OCI-M1 (cell line): ENCODE measurements around the gene SLC37A2.
"Not testable (repeated sequence)": the region's sequence is repeated elsewhere in the genome, so short reads cannot be mapped to it uniquely, and the experiment has no call there.

Experiments
- DNase-seq: peaks from one replicate; lab custom pipeline; 2025; lab: John Stamatoyannopoulos, UW

Gene SLC37A2

DNA sequence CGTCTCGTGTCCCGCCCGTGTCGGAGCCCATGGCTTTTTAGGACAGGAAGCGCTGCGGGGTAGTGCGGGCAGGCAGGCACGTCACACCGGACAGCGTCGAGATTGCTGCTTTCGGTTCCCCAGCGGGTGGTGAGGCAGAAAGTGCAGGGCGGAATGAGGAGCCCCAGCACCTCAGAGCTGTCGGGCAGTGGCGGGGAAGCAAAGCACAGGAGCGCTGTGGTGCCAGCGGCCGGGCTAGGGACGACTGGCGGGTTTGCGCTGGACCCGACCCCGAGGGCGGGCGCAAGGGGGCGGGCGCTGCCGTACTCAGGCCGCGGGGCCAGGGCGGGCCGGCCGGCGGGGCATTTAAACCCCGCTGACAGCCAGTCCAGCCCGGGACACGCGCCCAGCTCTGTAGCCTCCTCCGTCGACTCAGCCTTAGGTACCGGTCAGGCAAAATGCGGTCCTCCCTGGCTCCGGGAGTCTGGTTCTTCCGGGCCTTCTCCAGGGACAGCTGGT lies at the start of gene SLC37A2:
Gene SLC37A2 (plus strand): TSS at position 375 of the 498 bp plus-strand sequence. CDS start 63 bp downstream, at position 438.
- peak; percentile 49 for DNase-seq

DNA sequence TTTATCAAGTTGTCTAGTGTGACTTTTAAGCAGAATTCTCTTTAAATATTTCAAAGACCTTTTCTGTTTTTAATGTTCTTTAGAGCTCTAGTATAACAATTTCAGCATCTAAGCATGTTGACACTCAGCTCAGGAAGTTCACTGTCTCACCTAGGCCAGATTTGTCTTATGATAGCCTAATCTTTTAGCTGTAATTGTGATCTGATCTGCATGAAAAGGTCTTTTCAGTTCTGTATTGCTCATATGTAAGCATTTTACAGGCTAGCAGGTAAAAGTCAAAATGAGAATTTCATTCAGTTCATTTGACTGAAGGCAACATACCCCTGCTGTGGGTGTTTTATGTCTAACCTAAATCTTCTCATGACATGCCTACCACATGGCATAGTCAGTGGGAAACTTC lies 46.7 kb upstream of the SLC37A2 start:
- no peak for DNase-seq

DNA sequence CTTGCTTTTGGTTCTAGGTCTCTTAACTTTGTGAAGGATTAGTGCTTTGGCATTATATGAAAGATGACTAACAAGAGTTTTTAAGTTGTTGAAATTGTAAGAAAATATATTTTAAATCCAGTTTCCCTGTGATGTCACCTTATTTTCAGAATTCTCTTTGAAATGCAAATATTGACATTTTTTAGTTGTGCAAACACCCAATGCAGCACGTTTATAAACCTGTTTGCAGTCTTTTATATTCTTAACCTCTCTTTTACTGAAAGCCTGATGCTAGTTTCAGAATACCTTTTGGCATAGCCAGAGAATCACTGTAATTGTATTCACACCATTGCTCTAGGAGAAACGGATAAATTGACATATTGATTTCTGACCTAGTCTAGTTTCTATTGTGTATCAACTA lies 42.8 kb upstream of the SLC37A2 start:
- DNase-seq = no peak

DNA sequence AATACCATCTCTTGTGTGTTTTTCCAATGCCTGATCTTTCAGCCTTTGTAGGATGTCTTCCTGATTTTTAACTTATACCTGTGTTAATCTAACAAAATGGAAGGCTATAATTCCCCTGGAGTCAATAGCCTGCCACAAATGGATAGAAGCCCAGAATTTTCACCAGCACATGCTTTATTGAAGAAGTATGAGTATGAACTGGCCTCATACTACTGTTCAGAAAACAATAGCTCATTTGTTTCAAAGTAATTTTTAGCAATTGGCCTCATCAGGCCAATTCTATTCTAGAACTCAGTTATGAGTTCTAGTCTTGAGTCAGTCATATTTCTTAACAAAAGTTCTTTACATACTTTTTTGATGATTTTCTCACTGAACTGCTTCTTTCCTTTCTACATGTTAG lies 40.6 kb upstream of the SLC37A2 start:
- DNase-seq = no peak

DNA sequence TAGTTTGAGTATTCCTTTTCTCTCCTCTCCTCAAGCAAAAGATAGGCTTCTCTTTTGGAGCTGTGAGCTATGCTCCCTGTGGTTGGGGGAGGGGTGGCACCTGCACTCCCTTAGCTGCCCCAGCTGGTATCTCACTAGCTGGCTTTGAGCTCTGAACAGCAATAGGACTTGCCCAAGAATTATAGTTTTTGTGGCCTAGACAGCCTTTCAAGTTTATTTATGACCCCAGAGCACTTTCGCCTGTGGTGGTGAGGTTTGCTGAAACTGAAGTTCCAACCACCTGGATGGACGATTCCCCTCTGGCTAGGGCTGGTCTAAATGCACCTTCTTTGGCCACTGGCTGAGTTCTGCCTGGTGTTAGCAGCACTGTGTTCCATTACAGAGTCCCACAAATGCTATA lies 37.1 kb upstream of the SLC37A2 start:
- no peak for DNase-seq

DNA sequence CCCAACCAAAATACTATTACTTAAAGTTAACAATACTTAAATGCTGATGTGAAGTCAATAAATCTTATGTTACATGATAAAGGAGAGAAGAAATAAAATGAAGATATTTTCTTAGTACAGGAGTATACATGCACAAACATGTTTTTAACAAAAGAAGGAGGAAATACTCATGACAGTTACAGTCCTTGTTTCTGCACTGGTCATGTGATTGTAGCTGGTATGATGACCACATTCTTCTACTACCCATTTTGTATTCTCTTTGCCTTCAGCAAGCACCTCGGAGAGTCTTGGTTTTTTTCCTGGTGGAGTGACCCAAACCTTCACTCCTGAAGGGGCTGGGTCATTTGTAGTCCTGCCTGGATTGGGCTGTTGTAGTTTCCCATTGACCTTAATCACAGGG lies 33.7 kb upstream of the SLC37A2 start:
- DNase-seq = not testable (repeated sequence)

DNA sequence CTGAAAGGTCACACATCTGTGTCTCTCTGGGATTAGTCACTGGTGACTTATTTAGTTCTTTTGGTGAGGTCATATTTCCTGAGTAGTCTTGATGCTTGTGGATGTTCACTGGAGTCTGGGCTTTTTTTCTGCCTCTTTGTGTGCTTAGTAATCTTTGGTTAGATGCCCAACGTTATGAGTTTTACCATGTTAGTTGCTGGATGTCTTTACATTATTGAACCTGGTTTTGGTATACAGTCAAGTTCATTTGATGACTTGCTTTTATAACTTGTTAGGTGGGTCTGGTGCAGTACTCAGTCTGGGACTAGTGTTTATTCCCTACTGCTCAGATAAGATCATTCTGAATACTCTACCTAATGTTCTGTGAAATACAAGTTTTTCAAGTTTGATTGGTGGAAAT lies 26.2 kb upstream of the SLC37A2 start:
- no peak for DNase-seq

DNA sequence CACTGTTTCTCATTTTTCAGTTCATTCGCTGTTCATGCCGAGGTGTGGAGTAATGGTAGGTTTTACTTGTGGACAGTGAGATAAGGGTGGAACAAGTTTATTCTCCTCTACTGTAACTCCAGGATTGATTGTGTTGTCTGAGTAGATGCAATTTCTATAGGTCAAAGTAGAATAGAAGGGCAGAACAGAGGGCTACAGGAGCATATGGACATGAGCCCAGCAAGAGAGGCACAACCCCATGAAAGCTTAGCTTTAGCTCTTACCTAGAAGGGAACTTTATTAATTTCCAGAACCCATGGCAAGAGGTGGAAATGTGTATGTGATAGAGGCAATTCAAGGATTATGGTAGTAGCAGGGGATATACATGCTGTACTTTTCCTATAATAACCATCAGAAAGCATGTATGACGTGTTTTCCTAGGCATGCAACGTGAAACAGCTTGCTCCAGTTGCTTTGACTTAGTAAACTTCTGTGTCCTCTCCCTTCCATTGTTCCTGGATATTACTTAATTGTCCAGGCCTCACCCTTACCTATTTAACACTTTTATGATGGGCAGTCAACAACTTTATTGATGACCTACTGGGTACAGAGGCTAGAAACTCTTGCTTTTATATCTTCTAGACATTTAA lies 13.8 kb upstream of the SLC37A2 start:
- DNase-seq = no peak

DNA sequence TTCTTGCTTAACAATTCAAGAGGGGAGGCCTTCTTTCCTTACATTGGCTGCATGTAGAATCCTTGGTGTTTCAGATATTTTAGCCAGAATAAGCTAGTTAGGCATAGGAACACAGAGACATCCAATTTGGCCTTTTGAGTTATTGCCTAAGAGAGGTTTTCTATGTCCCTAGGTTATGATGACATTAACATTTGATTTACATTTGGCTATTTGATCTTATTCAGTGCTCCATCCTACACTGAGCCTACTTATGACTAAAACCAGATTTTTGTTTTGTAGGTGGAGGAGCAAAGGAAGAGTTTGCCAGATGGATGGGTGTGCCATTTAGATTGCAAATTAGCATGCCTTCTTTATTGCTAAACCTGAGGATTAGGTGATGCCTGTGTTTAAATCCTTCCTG lies 11.1 kb upstream of the SLC37A2 start:
- no peak for DNase-seq

DNA sequence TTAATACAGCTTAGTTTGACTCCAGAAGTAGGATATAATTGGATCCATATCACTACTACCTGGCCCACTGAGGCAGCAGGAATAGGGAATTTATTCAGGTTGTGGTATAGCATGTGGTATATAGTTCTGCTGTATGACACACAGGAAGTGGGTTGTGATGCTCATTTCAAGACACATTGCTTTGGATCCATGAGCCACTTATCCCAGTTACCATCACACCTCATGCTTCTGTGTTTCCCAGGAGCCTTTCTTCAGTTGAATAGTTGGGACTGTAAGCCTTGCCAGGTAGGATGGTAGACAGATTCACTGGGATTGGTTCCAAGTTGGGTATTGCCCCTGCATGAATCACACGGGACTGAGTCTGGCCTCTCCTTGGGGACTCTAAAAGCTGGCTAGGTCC lies 9.9 kb upstream of the SLC37A2 start:
- DNase-seq = no peak

DNA sequence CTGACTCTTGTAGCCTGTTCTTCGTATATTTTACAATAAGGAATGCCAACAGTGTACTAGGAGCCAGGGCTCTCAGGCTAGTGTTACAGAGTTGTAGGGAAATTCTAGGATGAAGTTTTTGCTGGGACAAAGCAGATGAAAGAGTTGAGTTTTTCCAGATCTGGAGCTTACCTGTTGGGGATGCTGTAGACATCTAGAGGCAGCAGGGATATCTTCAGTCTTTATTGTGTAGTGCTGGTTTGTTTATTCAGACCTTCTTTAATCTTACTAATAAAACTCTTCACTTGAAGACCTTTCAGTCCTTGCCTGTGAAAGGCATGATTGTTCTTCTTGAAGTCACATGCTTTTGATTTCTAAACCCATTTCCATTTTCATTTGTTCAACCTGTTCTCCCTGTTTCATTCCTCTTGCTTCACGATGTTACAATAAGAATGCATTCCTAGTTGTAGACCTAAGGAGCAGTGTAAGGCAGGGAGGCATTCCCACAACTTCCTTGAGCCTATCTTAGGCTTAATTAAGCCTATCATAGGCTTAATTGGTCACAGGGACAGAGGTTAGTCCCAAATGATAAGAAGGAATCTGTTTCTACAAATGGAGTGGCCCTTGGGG lies 7.9 kb upstream of the SLC37A2 start:
- no peak for DNase-seq

DNA sequence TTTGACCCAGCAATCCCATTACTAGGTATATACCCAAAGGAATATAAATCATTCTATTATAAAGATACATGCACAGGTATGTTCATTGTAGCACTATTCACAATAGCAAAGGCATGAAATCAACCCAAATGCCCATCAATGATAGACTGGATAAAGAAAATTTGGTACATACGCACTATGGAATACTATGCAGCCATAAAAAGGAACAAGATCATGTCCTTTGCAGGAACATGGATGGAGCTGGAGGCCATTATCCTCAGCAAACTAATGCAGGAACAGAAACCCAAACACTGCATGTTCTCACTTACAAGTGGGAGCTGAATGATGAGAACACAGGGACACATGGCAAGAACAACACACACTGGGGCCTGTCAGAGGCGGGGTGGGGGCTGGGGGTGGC lies 7.0 kb upstream of the SLC37A2 start:
- DNase-seq = not testable (repeated sequence)

DNA sequence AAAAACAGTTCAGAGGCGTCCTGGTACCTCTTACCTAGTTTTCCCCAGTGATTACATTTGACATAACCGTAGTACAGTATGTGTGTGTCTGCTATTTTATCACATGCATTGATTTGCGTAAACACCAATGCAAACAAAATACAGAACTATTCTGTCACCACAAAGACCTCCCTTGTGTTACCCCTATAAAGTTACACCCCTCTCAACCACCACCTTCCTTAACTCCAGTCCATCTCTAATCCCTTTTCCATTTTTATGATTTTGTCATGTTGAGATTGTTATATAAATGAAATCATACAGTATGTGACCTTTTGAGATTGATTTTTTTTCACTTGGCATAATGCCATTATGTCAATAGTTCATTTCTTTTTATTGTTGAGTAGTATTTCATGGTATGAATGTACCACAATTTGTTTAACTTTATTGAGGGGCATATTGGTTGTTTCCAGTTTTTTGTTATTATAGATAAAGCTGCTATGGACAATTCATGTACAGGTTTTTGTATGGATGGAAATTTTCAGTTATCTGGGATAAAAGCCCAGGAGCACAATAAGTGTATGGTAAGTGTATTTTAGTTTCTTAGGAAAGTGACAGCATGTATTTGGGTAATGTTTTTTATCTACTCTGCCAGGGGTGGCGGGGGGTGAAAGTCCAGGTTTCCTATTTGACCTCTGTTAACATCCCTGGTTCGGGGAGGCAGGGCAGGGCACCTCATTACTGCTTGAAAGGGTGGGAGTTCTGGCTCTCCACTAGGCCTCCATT lies 6.0 kb upstream of the SLC37A2 start:
- no peak for DNase-seq

DNA sequence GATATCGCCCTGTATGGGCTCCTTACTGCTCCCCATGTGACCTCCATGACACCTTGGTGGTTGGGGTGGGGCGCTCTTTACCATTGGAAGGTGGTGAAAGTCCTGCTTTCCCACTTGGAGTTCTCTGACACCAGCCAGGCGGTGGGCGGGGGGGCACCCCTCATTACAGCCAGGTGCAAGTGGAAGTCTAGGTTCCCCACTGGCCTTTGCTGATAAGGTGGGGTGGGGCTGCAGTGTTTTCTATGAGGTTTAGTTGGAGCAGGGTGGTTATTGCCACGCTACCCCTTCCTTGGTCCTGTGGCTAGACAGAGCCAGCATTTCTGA lies 5.5 kb upstream of the SLC37A2 start:
- no peak for DNase-seq

DNA sequence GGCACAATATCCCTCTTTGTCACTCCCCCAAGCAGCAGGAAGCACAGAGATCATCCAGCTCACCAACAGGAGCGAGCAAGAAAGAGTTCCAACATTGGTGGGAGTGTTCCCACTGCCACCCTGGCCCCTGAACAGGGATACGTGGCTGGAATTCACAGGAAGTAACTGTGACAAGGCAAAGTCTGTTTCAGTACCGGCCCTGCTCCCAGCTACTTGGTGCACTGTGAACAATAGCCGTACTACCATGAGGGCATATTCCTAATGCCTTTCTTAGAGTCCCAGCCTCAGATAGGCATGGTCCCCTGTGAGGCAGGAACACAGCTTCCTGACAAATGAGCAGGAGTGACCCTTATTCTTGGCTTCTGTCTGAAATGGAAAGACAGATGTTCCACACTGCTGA lies 1.8 kb upstream of the SLC37A2 start:
- no peak for DNase-seq

DNA sequence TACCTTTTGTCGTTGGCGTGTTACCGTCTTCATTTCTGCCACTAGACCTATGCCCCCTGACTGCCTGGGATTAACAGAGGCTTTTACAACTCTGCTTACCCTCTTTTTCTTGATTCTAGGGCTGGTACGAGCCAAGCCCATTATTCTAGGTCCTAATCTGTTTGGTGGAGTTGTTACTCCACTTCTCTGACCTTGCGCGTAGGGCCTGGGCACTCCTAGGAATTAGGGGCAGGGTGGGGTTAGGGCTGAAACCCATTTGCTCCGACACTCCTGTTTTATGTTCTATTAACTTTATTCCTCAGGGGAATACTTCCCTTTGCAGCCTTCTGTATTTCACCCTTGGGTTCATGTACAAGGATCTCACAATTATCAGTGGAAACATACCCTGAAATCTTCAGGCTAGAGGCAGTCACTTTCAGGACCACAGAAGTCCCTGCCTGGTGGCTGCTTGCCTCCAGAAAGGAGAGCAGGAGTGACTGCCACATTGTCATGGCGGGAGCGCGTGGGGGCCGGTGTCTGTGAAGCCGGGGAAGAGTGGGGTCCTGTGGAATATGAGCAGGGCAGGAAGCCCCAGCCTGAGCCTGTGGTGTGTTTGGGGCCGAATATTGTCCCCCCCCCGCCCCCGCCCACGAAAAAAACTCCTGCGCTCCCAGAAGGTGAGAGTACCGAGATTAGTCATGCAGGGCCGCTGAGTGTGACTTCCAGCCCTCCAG lies 731 bp upstream of the SLC37A2 start:
- no peak for DNase-seq

DNA sequence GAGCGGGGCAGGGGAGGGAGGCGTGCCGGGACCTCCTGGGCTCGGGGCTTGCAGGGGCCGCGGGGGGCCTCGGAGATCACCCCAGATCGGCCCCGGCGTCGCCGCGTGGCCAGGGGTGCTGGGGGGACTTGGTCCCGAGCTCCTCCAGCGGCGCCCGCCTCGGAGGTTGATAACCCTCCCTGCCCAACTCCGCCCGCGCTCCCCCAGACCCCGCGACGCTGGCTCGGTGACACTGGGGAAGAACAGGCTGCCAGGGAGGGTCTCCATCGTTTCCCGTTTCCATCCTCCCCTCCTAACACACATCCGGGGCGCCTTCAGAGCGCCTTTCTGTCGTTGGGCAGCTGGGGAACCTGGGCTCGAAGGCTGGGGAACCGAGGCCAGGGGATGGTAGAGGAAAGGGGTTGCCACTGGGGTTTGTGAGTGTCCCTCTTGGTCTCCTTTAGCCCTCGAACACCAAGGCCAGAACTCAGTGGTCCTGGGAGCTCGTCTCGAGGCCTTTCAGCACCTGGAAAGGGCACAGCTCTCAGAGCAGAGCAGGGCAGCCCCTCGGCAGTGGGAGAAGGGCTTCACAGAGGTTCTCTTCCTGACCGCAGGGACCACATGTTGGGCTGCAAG lies 431 bp downstream of the SLC37A2 start:
- no peak for DNase-seq

DNA sequence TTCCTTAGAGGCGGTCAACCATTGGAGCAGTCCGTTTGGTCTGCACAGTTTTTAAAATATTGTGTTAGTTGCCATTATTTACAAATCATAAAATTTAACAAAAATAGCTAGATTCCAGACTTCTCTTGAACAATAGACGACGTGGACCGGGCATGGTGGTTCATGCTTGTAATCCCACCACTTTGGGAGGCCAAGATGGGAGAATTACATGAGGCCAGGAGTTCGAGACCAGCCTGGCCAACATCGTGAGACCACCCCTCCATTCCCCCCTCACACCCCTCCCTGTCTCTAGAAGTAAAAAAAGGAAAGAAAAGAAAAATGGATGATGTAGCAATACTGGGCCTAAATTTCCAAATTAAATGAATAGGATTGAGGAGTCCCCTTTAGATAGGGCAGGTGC lies 965 bp downstream of the SLC37A2 start:
- DNase-seq = no peak

DNA sequence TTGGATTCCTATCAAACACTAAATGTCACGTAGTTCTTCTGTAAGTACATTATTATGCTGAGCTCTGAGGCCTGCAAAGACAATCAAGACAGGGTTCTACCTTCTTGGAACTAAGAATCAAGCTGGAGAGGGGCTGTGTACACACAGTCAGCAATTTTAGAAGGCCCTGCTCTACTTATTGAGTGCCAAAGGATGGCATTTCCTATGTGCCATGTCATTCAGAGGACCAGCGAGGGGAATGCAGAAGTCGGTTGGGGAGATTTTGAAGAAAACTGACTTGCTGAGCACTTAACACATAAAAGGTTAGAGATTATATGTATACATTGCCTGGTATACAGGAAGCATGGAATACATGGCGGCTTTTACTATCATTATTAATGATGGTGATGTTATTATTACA lies 5.3 kb downstream of the SLC37A2 start:
- no peak for DNase-seq

DNA sequence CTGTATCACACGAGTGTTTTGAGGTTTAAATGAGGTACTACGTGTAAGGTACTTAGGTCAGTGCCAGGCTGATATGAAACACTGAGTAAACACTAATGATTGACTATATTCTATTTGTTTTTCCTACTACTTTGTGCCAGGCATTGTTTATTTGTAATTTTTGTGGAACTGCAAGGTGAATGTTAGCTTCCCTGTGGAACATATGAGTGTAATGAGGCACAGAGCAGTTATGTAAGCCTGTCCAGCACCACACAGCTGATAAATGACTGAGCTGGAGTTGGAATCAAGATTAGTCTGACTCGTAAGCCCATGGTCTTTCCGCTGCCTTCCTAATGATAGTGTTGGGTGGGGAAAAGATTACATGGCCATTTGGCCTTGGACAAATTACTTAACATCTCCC lies 5.9 kb downstream of the SLC37A2 start:
- peak; percentile 35 for DNase-seq

DNA sequence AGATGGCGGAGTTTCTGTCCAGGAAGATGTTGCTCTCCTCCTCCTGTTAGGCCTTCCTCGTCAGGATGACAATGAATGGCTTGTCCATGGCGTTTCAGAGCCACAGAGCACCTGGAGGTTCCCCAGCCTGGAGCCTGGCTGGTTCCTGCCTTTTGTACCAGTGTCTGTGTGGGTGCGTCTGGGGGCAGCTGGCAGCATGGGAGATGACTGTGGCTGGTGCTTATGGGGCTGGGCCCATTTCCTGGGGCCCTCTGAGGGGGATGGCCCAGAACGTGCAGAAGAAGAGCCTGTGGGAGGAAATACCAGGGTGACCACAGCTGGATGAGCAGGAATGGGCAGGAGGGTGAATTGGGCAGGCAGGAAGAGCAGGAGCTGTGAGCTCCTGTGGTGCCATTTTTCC lies 6.7 kb downstream of the SLC37A2 start:
- no peak for DNase-seq

DNA sequence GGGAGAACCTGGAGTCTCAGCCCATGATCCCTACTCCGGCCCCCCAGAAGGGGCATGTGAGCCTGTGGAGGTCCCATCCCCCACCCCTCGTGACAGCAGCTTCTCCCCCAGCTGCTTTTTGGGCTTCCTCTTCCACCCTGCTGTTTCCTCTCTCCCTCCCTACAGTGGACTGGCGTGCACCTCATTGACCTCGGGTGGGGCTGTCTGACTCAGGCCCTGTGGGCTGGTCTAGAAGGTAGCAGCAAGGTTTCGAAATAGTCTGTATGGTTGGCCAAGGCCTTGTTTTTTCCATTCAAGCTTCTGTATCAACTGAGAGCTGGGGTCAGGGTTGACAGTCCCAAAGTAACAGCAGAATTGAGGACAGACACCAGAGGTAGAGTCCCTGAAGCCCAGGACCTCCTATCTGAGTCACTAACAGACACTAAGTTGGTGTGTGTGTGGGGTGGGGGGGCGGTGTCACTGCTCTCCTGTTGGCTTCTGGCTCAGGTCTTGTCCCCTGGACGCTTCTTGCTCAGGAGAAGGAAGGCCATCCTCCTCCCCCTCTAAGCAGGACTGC lies 7.7 kb downstream of the SLC37A2 start:
- DNase-seq = peak; percentile 88
